IMR-90 (cell line): ENCODE data around the gene PGA5. TPM values are rescaled to one million over a fixed set of nuclear protein-coding genes. Genes with fewer than 3 reads are reported as not detected.
"Not testable (repeated sequence)": the region's sequence is repeated elsewhere in the genome, so short reads cannot be mapped to it uniquely, and the experiment has no call there.

Experiments used
- ATAC-seq: fragments of 200-7000 bp; cut with Tn5 transposase; 2 replicates; pipeline ENCODE4 v1.9.1; 2020; ENCODE audit warnings: low read depth, mild to moderate bottlenecking, moderate library complexity
- BruUV-seq: library from RNA; stranded (reverse); fragments of 400-500 nt; replicated peaks from 2 replicates; lab custom pipeline; 2021; lab: Mats Ljungman, UMichigan
- CTCF ChIA-PET: fragments of 300-600 bp; formaldehyde crosslinking; extraction: SDS; loops from one replicate; lab custom pipeline; 2021; ENCODE audit warnings: antibody characterized with exemption; lab: Yijun Ruan, JAX
- POLR2A ChIA-PET: fragments of 300-600 bp; sonication (Branson Sonifier 250); formaldehyde crosslinking; loops from one replicate; lab custom pipeline; 2022; ENCODE audit warnings: antibody characterized with exemption; ENCODE audit not compliant: unreplicated experiment; lab: Charles Lee
- DNase-seq: peaks from one replicate; pipeline ENCODE4 v3.0.0; 2013
- H2AFZ ChIP-seq: replicated peaks from 2 replicates; pipeline ENCODE3; 2013; ENCODE audit warnings: low read length, mild to moderate bottlenecking; ENCODE audit not compliant: poor library complexity
- H2AK5ac ChIP-seq: 2 replicates; pipeline ENCODE4 v1.6.1; 2013; ENCODE audit warnings: low read depth, low read length, inconsistent platforms
- H2AK9ac ChIP-seq: replicated peaks from 2 replicates; pipeline ENCODE3; 2013; ENCODE audit warnings: mild to moderate bottlenecking, low read depth, low read length, moderate library complexity; ENCODE audit not compliant: poor library complexity
- H2BK120ac ChIP-seq: 2 replicates; pipeline ENCODE4 v1.6.1; 2013; ENCODE audit warnings: low read depth, low read length, inconsistent platforms
- H2BK15ac ChIP-seq: 3 replicates; pipeline ENCODE4 v1.6.1; 2013; ENCODE audit warnings: low read depth, low read length, inconsistent platforms
- H2BK20ac ChIP-seq: 2 replicates; pipeline ENCODE4 v1.6.1; 2013; ENCODE audit warnings: low read depth, mild to moderate bottlenecking, inconsistent platforms, low read length, moderate library complexity
- H2BK5ac ChIP-seq: 2 replicates; pipeline ENCODE4 v1.6.1; 2013; ENCODE audit warnings: mild to moderate bottlenecking, low read depth, low read length, inconsistent platforms; ENCODE audit not compliant: poor library complexity, severe bottlenecking
- H3K14ac ChIP-seq: replicated peaks from 2 replicates; pipeline ENCODE4 v1.6.1; 2013; ENCODE audit warnings: low read depth, low read length, inconsistent platforms
- H3K18ac ChIP-seq: 2 replicates; pipeline ENCODE4 v1.6.1; 2013; ENCODE audit warnings: low read depth, low read length, control low read depth
- H3K23ac ChIP-seq: 2 replicates; pipeline ENCODE4 v1.6.1; 2013; ENCODE audit warnings: low read depth, low read length, inconsistent platforms
- H3K27ac ChIP-seq: 2 replicates; pipeline ENCODE4 v1.5.1; 2013; ENCODE audit warnings: mild to moderate bottlenecking, control low read depth, low read length; ENCODE audit not compliant: insufficient read depth
- H3K27me3 ChIP-seq: 2 replicates; pipeline ENCODE4 v1.6.1; 2013; ENCODE audit warnings: low read length; ENCODE audit not compliant: control insufficient read depth, insufficient read depth
- H3K36me3 ChIP-seq: 2 replicates; pipeline ENCODE4 v1.6.1; 2013; ENCODE audit warnings: low read length, mixed read lengths; ENCODE audit not compliant: control insufficient read depth, insufficient read depth
- H3K4ac ChIP-seq: 2 replicates; pipeline ENCODE4 v1.6.1; 2013; ENCODE audit warnings: low read depth, low read length, inconsistent platforms
- H3K4me1 ChIP-seq: 2 replicates; pipeline ENCODE4 v1.6.1; 2013; ENCODE audit warnings: low read length, mixed read lengths; ENCODE audit not compliant: control insufficient read depth, insufficient read depth
- H3K4me2 ChIP-seq: 2 replicates; pipeline ENCODE4 v1.6.1; 2013; ENCODE audit warnings: low read depth, mild to moderate bottlenecking, control low read depth, low read length, moderate library complexity
- H3K4me3 ChIP-seq: 2 replicates; pipeline ENCODE4 v1.5.1; 2013; ENCODE audit warnings: low read depth, mild to moderate bottlenecking, control low read depth, low read length, moderate library complexity; ENCODE audit not compliant: insufficient read depth
- H3K56ac ChIP-seq: 2 replicates; pipeline ENCODE4 v1.6.1; 2013; ENCODE audit warnings: low read length, inconsistent platforms; ENCODE audit not compliant: insufficient read depth; ENCODE audit errors: extremely low read depth
- H3K79me1 ChIP-seq, 2 experiments: 2 replicates each; pipeline ENCODE4 v1.6.1; 2013; ENCODE audit warnings: low read length in 2 of 2, inconsistent platforms in 1 of 2, low read depth in 1 of 2
- H3K9ac ChIP-seq: 2 replicates; pipeline ENCODE4 v1.6.1; 2013; ENCODE audit warnings: low read depth, low read length, control low read depth
- H3K9me1 ChIP-seq: 2 replicates; pipeline ENCODE4 v1.6.1; 2013; ENCODE audit warnings: low read length, inconsistent platforms; ENCODE audit not compliant: insufficient read depth
- H3K9me3 ChIP-seq: 2 replicates; pipeline ENCODE4 v1.6.1; 2013; ENCODE audit warnings: low read length; ENCODE audit not compliant: control insufficient read depth, insufficient read depth
- H4K20me1 ChIP-seq: 2 replicates; pipeline ENCODE4 v1.6.1; 2013; ENCODE audit warnings: low read length, inconsistent platforms; ENCODE audit not compliant: insufficient read depth
- H4K5ac ChIP-seq: 2 replicates; pipeline ENCODE4 v1.6.1; 2013; ENCODE audit warnings: mild to moderate bottlenecking, low read depth, low read length, control low read depth
- H4K8ac ChIP-seq, 2 experiments: 2 replicates each; pipeline ENCODE4 v1.6.1; 2013; ENCODE audit warnings: low read depth in 2 of 2, low read length in 2 of 2, control low read depth in 1 of 2, inconsistent platforms in 1 of 2
- H4K91ac ChIP-seq: 2 replicates; pipeline ENCODE4 v1.6.1; 2013; ENCODE audit warnings: low read depth, low read length, inconsistent platforms; ENCODE audit not compliant: insufficient read depth
- WGBS, 2 experiments: methylation state at CpG; one replicate each; pipeline versions ENCODE4 v1.1.5 to v1.1.7; 2013; ENCODE audit warnings: missing lambda C conversion rate in 2 of 2; ENCODE audit not compliant: insufficient read length in 1 of 2; ENCODE audit errors: extremely low coverage in 2 of 2; 5-methylcytosine and 5-hydroxymethylcytosine counted together
- dilution Hi-C: fragments of 300-500 bp; cut with HindIII; formaldehyde crosslinking; loops from one replicate; pipeline ENCODE4 v1.14.3; 2018; ENCODE audit warnings: low sequenced_read_pairs; ENCODE audit not compliant: unreplicated experiment
- in situ Hi-C: fragments of 300-500 bp; cut with MboI; formaldehyde crosslinking; loops from 3 replicates; pipeline ENCODE4 v1.14.3; 2019; ENCODE audit warnings: low sequenced_read_pairs, inconsistent platforms, mixed read lengths
- intact Hi-C: fragments of 100-400 bp; cut with micrococcal nuclease; formaldehyde crosslinking; loops from 2 replicates; pipeline ENCODE4 v1.10.0; 2022
- polyA plus RNA-seq, 3 experiments: library from polyadenylated mRNA; depleted of rRNA; stranded (reverse); fragments of >200 nt; gene quantifications; 2 replicates each; pipeline ENCODE4 v1.2.3, GENCODE V29; 2012; ENCODE audit warnings: low replicate concordance in 1 of 3
- total RNA-seq: library from RNA; depleted of rRNA; stranded (reverse); fragments of >200 nt; gene quantifications from 2 replicates; pipeline ENCODE4 v1.2.3, GENCODE V29; 2012

The PGA5 gene
- total and polyA plus RNA-seq, 2 of the 4 experiments (the other 2 are of a cell fraction) = not detected

DNA sequence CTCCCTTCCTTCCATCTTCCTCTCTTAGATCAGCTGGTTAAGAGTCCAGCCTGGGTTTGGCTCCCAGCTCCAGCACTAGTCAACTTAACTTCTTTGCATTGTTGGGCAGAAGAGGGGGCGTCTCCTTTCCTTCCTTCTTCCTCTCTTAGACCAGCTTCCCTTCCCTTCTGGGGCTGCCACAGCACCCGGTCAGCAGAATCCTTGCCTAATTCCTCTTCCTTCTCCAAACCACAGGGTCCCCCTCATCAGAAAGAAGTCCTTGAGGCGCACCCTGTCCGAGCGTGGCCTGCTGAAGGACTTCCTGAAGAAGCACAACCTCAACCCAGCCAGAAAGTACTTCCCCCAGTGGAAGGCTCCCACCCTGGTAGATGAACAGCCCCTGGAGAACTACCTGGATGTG is 37.1 kb upstream of the PGA5 start:
- H2BK5ac ChIP-seq, in situ Hi-C loops, H2AK5ac ChIP-seq, H2AFZ ChIP-seq, H3K56ac ChIP-seq, H2BK15ac ChIP-seq, dilution Hi-C loops, H2AK9ac ChIP-seq, H3K9me3 ChIP-seq, H3K4ac ChIP-seq, ATAC-seq, H3K4me3 ChIP-seq, H4K20me1 ChIP-seq, BruUV-seq, CTCF ChIA-PET, H4K91ac ChIP-seq, H3K79me1 ChIP-seq, H3K14ac ChIP-seq, H3K27ac ChIP-seq, H3K23ac ChIP-seq, intact Hi-C loops, H4K8ac ChIP-seq, H3K9me1 ChIP-seq, POLR2A ChIA-PET, H3K9ac ChIP-seq, H2BK120ac ChIP-seq, H4K5ac ChIP-seq, H3K18ac ChIP-seq, H3K4me2 ChIP-seq, H2BK20ac ChIP-seq, H3K4me1 ChIP-seq, DNase-seq, H3K36me3 ChIP-seq: not testable (repeated sequence)
- H3K27me3 ChIP-seq = peaks cover 12% of the 10 kb centered on the region; the same call in 1 of the 2 replicates
- no CpG with 5 or more reads among the region's 5 CpGs for whole genome bisulfite sequencing, 2 experiments

DNA sequence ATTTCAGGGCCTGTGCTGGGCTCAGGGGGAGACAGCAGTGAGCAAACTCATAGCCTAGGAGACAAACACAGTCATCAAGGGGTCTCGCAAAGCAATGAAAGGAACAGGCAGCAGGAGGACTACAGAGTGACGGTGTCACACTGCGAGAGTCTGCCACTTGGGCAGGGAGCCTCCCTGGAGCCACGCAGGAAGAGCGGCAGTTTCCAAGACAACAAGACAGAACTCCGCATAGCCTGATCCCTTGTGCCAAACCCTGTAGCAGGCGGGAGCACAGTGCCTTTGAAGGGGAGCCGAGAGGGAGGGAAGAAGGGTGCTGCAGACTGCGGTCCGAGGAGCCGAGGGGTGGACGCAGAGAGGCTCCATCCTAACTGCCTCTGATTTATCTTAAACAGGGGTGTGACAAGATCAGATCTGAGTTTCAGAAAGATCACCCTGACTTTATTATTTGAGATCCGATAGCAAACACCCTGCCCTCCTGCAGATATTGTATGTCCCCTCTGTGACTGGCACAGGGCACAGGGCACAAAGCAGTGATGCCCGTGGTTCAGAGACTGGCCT is 36.4 kb upstream of the PGA5 start:
- H3K14ac ChIP-seq, in situ Hi-C loops, H2AK9ac ChIP-seq, H3K4me1 ChIP-seq, BruUV-seq, H4K8ac ChIP-seq, dilution Hi-C loops, H3K56ac ChIP-seq, POLR2A ChIA-PET, H2BK5ac ChIP-seq, H4K91ac ChIP-seq, H3K23ac ChIP-seq, H3K4ac ChIP-seq, H4K5ac ChIP-seq, H2BK15ac ChIP-seq, H3K9me1 ChIP-seq, ATAC-seq, DNase-seq, H3K4me2 ChIP-seq, H2BK20ac ChIP-seq, CTCF ChIA-PET, H3K9me3 ChIP-seq, H3K79me1 ChIP-seq, H3K4me3 ChIP-seq, H2AK5ac ChIP-seq, H3K9ac ChIP-seq, intact Hi-C loops, H2AFZ ChIP-seq, H3K18ac ChIP-seq, H3K27ac ChIP-seq, H2BK120ac ChIP-seq, H4K20me1 ChIP-seq, H3K36me3 ChIP-seq: not testable (repeated sequence)
- 24% methylated on average over 5 of the region's 14 CpGs; no CpG with 5 or more reads in 1 of the 2 experiments for WGBS, 2 experiments
- peaks cover 12% of the 10 kb centered on the region; the same call in 1 of the 2 replicates for H3K27me3 ChIP-seq
